LNCAP (cell line): ENCODE results near the gene INS.

Experiments
- TF ChIP-seq, protein P1 (sequence below): fragments of 450-650 bp; IDR thresholded peaks from 2 replicates; pipeline ENCODE4 v1.5.1; 2017; ENCODE audit warnings: mild to moderate bottlenecking

Gene INS

DNA sequence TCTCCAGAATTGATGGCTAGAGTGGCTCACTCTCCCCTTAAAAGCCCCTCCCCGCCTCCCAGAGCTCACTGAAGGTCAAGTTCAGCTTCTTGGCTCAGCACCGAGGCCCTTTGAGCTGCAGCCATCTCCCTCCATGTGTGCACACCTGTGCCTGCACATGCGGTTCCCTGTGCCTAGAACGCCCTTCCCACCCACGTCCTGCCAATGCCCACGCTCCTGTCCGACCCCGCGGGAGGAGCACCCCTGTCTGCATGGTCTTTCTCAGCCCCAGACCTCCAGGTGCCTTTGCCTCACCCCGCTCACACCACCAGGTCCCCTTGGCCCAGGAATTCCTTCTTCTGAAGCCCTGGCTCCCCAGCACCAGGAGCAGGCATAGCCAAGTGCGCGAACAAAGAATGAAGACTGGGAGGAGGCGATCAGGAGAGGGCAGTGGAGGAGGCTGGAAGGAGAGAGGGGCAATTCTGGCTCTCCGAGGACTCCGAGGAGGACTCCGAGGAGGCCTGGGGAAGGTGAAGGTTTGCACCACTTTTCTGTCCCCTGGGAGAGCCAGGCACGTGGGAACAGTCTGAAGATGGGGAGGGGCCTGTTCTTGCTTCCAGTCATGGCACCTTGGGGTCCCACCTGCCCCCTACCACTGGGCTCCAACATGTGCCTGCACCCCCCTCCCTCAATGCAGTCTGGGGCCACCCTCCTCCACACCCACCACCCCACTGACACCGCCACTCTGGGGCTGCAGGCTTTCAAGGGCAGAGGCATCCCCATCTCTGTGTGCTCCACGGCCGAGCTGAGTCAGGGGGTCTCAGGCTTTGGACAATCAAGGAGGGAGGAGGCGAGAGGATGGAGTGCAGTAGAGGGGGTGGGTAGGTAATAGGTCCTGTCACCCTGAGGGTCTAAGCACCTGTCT lies 39.5 kb downstream of the INS start:
- TF ChIP-seq, protein P1, sequence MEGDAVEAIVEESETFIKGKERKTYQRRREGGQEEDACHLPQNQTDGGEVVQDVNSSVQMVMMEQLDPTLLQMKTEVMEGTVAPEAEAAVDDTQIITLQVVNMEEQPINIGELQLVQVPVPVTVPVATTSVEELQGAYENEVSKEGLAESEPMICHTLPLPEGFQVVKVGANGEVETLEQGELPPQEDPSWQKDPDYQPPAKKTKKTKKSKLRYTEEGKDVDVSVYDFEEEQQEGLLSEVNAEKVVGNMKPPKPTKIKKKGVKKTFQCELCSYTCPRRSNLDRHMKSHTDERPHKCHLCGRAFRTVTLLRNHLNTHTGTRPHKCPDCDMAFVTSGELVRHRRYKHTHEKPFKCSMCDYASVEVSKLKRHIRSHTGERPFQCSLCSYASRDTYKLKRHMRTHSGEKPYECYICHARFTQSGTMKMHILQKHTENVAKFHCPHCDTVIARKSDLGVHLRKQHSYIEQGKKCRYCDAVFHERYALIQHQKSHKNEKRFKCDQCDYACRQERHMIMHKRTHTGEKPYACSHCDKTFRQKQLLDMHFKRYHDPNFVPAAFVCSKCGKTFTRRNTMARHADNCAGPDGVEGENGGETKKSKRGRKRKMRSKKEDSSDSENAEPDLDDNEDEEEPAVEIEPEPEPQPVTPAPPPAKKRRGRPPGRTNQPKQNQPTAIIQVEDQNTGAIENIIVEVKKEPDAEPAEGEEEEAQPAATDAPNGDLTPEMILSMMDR = no peak

GRCh38 chr11:2120359-2121100 lies 40.5 kb downstream of the INS start:
- TF ChIP-seq, protein P1 = no peak

DNA sequence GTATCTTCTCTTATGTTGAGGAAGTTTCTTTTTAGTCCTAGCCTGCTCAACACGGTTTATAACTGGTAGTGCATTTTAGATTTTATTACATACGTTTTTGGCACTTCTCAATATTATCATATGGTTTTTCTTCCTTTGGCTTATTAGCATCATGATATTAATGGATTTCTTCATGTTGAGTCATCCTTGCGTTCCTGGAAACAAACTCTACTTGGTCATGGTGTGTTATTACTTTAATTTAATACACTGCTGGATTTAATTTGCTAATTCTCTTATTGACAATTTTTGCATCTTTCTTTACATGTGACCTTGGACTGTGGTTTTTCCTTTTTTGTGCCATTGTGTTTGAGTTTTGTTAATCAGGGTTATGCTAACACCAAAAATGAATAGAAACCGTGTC lies 42.3 kb downstream of the INS start:
- TF ChIP-seq, protein P1 = no peak

DNA sequence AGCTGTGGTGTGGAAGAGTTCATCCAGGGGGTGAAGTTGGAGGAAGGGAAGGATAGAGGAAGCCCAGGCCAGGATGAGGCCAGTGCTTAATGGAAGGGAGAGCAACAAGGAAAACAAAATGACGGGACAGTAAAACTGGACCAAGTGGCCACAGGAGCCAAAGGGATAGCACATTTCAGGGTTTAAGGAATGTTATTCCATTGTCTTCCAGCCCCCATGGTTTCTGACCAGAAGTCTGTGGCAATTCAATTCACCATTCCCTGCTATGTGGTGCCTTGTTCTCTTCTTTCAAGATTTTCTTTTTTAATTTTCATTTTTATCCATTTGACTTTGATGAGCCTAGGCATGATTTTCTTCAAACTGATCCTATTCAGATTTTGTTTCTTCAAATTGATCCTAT lies 44.3 kb downstream of the INS start:
- TF ChIP-seq, protein P1 = no peak

DNA sequence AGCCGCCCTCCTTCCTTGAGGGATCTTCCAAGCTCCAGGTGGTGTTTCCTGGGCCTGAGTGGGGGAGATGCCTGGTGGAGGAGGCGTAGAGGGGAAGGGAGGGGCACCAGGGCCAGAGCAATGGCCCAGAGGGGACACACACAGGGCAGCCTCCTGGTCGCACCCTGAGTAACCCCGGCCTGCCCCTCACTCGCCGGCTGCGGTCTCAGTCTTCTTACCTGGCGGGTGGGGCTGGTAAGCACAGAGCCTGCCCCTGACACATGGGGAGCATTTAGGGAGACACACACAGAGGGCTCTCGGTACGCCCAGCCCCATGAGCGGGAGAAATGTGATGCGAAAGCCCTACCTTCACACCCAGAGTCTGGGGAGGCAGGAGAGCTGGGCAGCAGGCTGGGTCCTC lies 45.7 kb downstream of the INS start:
- TF ChIP-seq, protein P1 = no peak

DNA sequence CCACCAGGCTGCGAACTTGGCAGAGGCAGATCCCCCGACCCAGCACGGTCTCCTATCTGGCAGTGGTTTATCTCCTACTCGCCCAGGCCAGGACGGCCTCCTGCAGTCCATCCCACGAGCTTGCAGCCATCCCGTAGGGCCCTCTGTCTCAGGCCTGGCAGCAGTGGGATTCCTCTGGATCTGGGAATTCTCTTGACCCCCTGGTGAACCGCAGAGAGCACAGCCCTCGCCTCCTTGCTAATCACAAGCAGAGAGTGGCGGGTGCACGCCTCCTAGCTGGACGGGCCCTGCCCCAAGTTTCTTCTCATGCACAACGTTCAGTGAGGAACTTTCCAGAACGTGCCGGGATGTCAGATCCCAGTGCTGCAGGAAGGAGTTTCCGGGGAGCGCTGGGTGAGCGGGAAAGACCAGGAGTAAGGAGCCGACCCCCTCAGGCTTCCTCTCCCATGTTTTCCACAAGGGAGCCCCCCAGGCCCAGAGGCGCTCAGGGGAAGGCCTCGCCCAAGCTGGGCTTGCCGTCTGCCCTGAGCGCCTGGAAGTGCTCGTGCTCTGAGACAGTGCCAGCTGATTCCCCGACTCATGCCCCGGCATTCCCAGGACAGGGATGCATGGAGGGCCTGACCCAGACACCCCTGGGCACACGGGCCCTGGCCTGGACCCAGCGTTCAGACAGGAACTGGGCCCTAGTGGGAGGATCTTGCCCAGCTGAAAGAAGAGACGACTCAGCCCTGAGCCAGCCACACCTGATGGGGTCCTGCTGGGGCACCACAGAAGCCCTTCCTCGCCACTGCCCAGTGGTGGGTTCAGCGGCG lies 46.4 kb downstream of the INS start:
- TF ChIP-seq, protein P1 = no peak

GRCh38 chr11:2113776-2114175 lies 47.2 kb downstream of the INS start:
- TF ChIP-seq, protein P1 = no peak
